Breast epithelium (tissue), 3 donors: ENCODE data around the gene PCDH7.

Source experiments
- POLR2A ChIP-seq: fragments of 450-650 bp; IDR thresholded peaks from one replicate; pipeline ENCODE4 v1.6.1; 2016; ENCODE audit warnings: antibody characterized with exemption, mild to moderate bottlenecking, moderate library complexity
- POLR2AphosphoS5 ChIP-seq, 3 donors: sonication (generic); formaldehyde crosslinking; IDR thresholded peaks; one replicate each; pipeline ENCODE4 v1.6.1; 2017; ENCODE audit warnings: antibody characterized with exemption in 3 of 3
- TF ChIP-seq, protein P1 (sequence below), 3 donors: fragments of 450-650 bp; IDR thresholded peaks; one replicate each; pipeline ENCODE4 v1.5.1; 2016 to 2017; ENCODE audit warnings: antibody characterized with exemption in 3 of 3, mild to moderate bottlenecking in 3 of 3, moderate library complexity in 3 of 3

- TF ChIP-seq, protein P1, sequence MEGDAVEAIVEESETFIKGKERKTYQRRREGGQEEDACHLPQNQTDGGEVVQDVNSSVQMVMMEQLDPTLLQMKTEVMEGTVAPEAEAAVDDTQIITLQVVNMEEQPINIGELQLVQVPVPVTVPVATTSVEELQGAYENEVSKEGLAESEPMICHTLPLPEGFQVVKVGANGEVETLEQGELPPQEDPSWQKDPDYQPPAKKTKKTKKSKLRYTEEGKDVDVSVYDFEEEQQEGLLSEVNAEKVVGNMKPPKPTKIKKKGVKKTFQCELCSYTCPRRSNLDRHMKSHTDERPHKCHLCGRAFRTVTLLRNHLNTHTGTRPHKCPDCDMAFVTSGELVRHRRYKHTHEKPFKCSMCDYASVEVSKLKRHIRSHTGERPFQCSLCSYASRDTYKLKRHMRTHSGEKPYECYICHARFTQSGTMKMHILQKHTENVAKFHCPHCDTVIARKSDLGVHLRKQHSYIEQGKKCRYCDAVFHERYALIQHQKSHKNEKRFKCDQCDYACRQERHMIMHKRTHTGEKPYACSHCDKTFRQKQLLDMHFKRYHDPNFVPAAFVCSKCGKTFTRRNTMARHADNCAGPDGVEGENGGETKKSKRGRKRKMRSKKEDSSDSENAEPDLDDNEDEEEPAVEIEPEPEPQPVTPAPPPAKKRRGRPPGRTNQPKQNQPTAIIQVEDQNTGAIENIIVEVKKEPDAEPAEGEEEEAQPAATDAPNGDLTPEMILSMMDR (IDR thresholded peaks at IDR 0.05) = no peak
- TF ChIP-seq POLR2A (no peak), POLR2AphosphoS5 (IDR thresholded peaks at IDR 0.05) (no peak)
These were observed 3.2 kb downstream of the PCDH7 start for GRCh38 chr4:30723201-30723955.
